ENCODE measurements around the gene FABP6. TPM values are rescaled to one million over a fixed set of nuclear protein-coding genes. Genes with fewer than 3 reads are reported as not detected.
"Not testable (repeated sequence)": the region's sequence is repeated elsewhere in the genome, so short reads cannot be mapped to it uniquely, and the experiment has no call there.

FABP6 gene
- total RNA-seq, 1 donor from 2014 or later = not detected

DNA sequence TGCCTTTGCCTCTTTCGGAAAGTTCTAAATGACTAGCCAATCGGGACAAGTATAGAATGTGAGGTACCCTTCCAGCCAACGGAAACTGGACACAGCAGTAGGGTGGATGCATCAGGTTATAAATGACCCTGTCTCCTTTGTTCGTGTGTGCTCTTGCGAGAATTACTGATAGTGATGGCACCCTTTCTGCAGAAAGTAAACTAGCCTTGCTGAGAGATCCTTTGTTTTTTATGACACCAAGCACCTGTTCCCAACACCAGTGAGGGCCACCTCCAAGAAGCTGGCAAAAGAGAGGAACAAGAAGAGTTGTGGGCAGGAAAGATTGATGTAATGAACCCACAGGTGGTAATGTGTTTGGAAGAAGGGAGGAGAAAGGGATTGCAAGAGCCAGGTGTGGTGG, 42.8 kb upstream of the FABP6 start:
- Mint-ChIP-seq H3K4me3 (no peak overlapping the region), H3K36me3 (ENCODE audit: low read depth) (no peaks in the 10 kb centered on the region), H3K27ac (no peak overlapping the region), H3K4me1 (peaks cover 14% of the 10 kb centered on the region), H3K27me3 (peaks cover 10% of the 10 kb centered on the region), H3K9me3 (peaks cover 7% of the 10 kb centered on the region)
- ATAC-seq (ENCODE audit: low read depth) (no peak), DNase-seq (no peak)
- TF ChIP-seq, protein P1, sequence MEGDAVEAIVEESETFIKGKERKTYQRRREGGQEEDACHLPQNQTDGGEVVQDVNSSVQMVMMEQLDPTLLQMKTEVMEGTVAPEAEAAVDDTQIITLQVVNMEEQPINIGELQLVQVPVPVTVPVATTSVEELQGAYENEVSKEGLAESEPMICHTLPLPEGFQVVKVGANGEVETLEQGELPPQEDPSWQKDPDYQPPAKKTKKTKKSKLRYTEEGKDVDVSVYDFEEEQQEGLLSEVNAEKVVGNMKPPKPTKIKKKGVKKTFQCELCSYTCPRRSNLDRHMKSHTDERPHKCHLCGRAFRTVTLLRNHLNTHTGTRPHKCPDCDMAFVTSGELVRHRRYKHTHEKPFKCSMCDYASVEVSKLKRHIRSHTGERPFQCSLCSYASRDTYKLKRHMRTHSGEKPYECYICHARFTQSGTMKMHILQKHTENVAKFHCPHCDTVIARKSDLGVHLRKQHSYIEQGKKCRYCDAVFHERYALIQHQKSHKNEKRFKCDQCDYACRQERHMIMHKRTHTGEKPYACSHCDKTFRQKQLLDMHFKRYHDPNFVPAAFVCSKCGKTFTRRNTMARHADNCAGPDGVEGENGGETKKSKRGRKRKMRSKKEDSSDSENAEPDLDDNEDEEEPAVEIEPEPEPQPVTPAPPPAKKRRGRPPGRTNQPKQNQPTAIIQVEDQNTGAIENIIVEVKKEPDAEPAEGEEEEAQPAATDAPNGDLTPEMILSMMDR (IDR thresholded peaks at IDR 0.05) = no peak
- ChIA-PET CTCF (no interaction called here), POLR2A (no interaction called here)
- intact Hi-C loops (cut with micrococcal nuclease) = no loop called here

- ATAC-seq (ENCODE audit: low read depth) (no peak), DNase-seq (no peak)
- Mint-ChIP-seq H3K27me3 (peaks cover 10% of the 10 kb centered on the region), H3K4me3 (no peak overlapping the region), H3K36me3 (ENCODE audit: low read depth) (no peaks in the 10 kb centered on the region), H3K27ac (no peak overlapping the region), H3K9me3 (peaks cover 7% of the 10 kb centered on the region), H3K4me1 (peaks cover 14% of the 10 kb centered on the region)
- intact Hi-C loops (cut with micrococcal nuclease) = no loop called here
- CTCF ChIA-PET = no interaction called here
- TF ChIP-seq, protein P1 (IDR thresholded peaks at IDR 0.05) = no peak
- POLR2A ChIA-PET = no interaction called here
Measured at GRCh38 chr5:160187091-160187490, 42.2 kb upstream of the FABP6 start.

DNA sequence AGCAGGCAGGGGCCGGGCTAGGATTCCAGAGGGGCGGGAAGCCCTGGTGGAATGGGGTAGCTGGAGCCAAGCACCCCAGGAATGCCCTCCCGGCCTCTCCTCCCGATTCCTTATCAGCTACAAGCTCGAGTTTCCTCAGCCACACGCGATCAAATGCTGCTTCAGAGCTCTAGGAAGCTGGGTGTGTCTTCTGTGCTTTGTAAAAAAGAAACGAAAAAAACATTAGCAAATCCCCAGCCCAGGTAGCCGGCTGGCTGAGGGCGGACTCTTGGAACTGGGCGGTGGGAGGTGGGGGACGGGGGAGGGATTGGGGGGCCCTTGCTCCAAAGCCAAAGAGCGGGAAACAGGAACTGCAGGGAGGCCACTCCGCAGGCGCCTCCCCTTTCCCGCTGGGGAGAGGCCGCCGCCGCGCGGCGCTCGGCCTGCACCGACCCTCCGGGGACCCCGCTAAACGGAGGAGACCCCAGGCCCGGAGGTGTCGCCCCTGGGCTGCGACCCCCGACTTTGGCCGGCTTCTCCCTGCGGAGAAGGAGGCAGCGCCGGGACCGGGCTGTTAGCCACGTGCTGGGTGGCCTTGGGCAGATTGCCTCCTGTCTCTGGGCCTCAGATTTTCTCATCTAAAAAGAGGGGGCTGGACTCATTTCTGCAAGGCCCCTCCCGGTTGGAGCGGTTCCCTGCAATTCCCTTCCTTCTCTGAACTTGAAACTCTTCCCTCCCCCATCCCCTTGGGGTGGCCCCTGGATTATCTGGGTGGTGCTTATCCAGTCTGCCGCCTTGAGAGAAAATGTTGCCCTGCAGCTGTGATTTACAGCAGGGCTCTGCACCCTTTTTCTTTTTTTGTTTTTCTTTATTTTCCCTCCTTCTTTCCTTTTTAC, 40.9 kb upstream of the FABP6 start:
- Mint-ChIP-seq H3K36me3 (ENCODE audit: low read depth) (no peaks in the 10 kb centered on the region), H3K27me3 (peaks cover 13% of the 10 kb centered on the region), H3K27ac (no peak overlapping the region), H3K9me3 (peaks cover 7% of the 10 kb centered on the region), H3K4me1 (peaks cover 14% of the 10 kb centered on the region), H3K4me3 (peak overlapping the region; percentile 32)
- no peak for DNase-seq
- TF ChIP-seq, protein P1 (IDR thresholded peaks at IDR 0.05) = no peak
- CTCF ChIA-PET = no interaction called here
- POLR2A ChIA-PET = interaction anchor here (0.6 kb wide), 1 partner anchor 245 kb away, joined by 3 read pairs; no protein-coding TSS in a partner anchor
- intact Hi-C loops (cut with micrococcal nuclease) = no loop called here
- no peak for ATAC-seq (ENCODE audit: low read depth)

- intact Hi-C loops (cut with micrococcal nuclease) = no loop called here
- Mint-ChIP-seq H3K4me1 (peaks cover 3% of the 10 kb centered on the region), H3K27ac (no peak overlapping the region), H3K9me3 (no peaks in the 10 kb centered on the region), H3K4me3 (no peak overlapping the region), H3K36me3 (ENCODE audit: low read depth) (no peaks in the 10 kb centered on the region), H3K27me3 (peaks cover 12% of the 10 kb centered on the region)
- DNase-seq (no peak), ATAC-seq (ENCODE audit: low read depth) (no peak)
- TF ChIP-seq, protein P1 (IDR thresholded peaks at IDR 0.05) = no peak
- CTCF ChIA-PET = no interaction called here
- POLR2A ChIA-PET = no interaction called here
Measured at GRCh38 chr5:160192424-160192823, 36.9 kb upstream of the FABP6 start.

GRCh38 chr5:160193076-160193475, 36.2 kb upstream of the FABP6 start:
- H3K9me3 Mint-ChIP-seq; H3K27ac Mint-ChIP-seq; DNase-seq; H3K4me3 Mint-ChIP-seq; intact Hi-C loops (cut with micrococcal nuclease); ATAC-seq (ENCODE audit: low read depth); CTCF ChIA-PET; H3K4me1 Mint-ChIP-seq; H3K36me3 Mint-ChIP-seq (ENCODE audit: low read depth): not testable (repeated sequence)
- peaks cover 15% of the 10 kb centered on the region for H3K27me3 Mint-ChIP-seq
- POLR2A ChIA-PET = interaction anchor here (0.6 kb wide), 1 partner anchor 802 kb away, joined by 3 read pairs; no protein-coding TSS in a partner anchor

- H3K4me3 Mint-ChIP-seq; H3K36me3 Mint-ChIP-seq (ENCODE audit: low read depth); H3K9me3 Mint-ChIP-seq; POLR2A ChIA-PET; ATAC-seq (ENCODE audit: low read depth); DNase-seq; intact Hi-C loops (cut with micrococcal nuclease); H3K4me1 Mint-ChIP-seq; CTCF ChIA-PET; H3K27ac Mint-ChIP-seq: not testable (repeated sequence)
- peaks cover 17% of the 10 kb centered on the region for H3K27me3 Mint-ChIP-seq
Measured at GRCh38 chr5:160193790-160194189, 35.5 kb upstream of the FABP6 start.
